GM12873 (cell line): ENCODE results near the gene USP32.

Source experiments
- TF ChIP-seq, protein P1 (sequence below): IDR thresholded peaks from 2 replicates; pipeline ENCODE4 v1.5.1; 2012; ENCODE audit warnings: low read depth, mild to moderate bottlenecking, moderate library complexity, low read length, control low read depth; ENCODE audit not compliant: insufficient read depth; ENCODE audit errors: missing control alignments

USP32 gene

DNA sequence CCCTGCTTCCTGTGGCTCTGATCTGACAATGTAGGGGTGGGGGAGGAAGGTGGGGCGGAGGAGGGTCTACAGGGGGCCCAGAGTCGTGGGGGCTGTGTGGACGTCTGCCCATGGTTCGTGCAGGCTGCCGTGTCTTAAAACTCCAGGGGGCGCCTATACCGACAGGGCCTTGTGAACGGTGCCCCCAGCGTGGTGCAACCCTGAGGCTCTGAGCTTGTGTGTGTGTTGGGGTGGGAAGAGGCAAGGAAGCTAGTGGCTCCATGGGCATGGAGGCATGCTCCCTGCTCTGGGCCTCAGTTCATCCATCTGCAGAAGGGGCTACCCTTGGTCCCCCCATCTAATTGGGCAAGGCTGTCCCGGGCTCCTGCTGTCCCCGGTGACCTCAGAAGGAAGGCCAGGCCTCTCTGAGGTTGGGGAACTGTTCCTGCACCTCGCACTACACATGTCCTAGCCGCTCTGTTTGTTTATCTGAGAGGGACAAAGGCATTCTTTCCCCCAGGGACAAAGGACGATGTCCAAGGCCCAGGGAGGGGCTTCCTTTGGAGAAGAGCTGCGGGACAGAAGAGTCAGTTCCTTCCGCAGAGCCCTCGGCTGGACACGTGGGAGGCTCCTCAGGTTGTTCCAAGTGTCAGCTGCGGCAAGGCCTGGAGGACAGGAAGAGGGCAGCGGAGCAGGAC lies 228.7 kb downstream of the USP32 start:
- TF ChIP-seq, protein P1, sequence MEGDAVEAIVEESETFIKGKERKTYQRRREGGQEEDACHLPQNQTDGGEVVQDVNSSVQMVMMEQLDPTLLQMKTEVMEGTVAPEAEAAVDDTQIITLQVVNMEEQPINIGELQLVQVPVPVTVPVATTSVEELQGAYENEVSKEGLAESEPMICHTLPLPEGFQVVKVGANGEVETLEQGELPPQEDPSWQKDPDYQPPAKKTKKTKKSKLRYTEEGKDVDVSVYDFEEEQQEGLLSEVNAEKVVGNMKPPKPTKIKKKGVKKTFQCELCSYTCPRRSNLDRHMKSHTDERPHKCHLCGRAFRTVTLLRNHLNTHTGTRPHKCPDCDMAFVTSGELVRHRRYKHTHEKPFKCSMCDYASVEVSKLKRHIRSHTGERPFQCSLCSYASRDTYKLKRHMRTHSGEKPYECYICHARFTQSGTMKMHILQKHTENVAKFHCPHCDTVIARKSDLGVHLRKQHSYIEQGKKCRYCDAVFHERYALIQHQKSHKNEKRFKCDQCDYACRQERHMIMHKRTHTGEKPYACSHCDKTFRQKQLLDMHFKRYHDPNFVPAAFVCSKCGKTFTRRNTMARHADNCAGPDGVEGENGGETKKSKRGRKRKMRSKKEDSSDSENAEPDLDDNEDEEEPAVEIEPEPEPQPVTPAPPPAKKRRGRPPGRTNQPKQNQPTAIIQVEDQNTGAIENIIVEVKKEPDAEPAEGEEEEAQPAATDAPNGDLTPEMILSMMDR: peak; percentile 15

DNA sequence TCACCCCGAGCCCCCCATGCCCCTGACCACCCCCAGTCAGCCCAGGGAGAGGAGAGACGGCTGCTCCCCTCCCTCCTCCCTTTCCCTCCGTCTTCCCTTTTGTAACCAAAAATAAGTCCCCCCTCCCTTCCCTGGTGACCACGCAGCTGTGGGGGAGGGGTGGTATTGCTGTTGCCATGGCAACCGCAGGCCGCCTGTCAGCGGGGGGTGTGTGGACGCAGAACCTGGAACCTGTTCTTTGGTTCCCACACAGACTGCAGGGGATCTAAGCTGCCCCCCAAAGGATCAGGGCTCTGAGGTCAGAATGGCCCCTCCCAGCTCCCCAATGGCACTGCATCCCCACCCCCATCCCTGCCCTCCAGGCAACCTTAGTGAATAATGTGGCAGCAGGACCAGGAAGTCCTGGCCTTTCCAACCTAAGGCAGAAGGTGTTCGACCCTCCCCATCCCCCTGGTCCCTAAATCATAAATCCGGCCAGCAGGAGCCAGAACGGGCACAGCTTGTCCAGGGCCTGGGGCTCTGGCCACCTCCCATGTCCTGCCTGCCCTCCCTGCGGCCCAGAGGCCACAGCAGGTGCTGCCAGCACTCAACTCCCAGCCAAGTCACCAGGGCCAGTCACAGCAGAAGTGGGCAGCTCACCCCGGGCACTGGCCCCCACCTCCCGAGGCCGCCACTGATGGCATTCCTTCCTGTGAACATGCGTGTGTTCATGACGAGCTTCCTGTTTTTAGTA lies 230.2 kb downstream of the USP32 start:
- TF ChIP-seq, protein P1: no peak

DNA sequence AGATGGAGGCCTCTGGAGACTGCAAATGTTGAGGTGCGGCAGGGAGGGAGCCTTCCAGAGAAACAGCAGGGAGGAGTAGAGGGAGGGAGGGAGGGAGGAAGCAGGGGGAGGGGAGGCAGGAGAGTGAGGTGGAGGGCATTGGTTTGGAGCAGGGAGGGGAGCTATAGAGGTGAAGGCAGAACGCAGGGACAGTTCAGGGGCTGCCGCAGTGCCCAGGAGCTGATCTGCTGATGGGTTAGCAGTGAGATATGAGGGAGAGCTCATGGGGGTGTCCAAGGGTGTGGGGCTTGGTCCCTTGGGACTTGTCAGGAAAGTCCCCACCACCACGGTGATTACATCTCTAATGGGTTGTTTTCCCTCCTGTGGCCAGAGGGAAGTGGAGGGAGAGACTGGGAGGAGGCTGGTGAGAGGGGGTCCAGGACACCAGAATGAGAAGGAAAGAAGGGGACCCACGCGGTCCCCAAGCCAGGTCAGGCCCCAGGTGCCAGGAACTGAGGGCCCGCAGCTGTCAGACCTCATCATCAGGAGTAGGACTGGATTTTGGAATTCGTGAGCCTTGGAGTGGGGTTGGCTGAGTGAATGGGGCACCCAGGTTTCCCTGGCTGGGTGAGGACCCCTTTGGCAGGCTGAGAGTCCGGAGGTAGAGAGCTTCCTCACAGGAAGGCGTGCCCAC lies 231.0 kb downstream of the USP32 start:
- TF ChIP-seq, protein P1: no peak

DNA sequence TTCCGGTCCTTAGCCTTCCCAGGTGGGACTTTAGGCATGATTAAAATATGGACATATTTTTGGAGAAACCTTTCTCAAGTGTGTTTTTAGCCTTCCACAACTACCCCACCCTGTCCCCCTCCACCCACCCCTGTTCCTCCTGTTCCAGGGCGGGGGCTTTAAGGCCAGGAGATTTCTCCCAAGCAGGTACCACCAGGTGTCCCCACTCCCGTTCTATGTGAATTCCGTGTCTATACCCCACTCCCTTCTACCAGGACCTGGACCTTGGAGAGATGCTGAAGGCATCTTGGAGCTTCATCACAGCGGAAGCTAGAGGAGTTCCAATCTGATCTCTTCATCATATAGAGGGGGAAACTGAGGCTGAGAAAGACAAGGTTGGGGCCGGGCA lies 232.5 kb downstream of the USP32 start:
- TF ChIP-seq, protein P1: no peak

DNA sequence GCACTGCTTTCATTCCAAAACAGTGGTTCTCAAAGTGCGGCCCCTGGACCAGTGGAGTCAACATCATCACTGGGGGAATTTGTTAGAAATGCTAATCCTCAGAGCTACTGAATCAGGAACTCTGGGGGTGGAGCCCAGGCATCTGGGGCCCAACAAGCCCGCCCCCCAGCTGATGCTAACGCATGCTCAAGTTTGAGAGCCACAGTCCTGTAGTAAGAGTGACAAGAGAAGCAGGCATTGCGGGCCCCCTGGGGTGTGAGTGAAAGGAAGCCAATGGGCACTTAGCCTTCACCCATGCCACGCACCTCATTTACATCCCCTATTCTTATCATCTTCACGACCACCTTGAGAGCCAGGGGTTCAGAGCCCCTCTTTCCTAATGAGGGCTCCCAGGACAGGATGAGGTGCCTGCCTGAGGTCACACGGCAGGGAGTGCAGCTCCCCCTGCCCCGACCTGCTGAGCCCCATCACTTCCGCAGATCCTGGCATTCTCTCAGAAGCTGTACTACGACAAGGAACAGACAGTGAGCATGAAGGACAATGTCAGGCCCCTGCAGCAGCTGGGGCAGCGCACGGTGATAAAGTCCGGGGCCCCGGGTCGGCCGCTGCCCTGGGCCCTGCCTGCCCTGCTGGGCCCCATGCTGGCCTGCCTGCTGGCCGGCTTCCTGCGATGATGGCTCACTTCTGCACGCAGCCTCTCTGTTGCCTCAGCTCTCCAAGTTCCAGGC lies 233.0 kb downstream of the USP32 start:
- TF ChIP-seq, protein P1: no peak

DNA sequence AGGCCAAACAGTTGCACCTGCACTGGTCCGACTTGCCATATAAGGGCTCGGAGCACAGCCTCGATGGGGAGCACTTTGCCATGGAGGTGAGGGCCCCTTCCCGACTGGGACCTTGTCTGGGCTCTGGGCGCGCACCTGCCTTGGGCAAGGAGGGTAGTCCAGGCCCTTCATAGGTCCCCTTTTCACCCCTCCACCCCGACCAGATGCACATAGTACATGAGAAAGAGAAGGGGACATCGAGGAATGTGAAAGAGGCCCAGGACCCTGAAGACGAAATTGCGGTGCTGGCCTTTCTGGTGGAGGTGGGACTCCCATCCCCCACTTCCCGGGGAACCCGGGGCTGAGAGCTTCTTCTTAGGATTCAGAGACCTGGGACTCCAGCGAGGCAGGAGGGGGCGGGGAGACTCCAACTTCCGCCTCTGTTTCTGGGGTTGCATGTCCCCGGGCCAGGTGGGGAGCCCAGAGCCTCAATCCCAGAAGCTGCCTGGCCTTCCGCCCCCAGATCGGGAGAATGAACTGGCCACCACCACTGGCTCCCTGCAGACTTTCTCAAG lies 234.4 kb downstream of the USP32 start:
- TF ChIP-seq, protein P1: no peak

DNA sequence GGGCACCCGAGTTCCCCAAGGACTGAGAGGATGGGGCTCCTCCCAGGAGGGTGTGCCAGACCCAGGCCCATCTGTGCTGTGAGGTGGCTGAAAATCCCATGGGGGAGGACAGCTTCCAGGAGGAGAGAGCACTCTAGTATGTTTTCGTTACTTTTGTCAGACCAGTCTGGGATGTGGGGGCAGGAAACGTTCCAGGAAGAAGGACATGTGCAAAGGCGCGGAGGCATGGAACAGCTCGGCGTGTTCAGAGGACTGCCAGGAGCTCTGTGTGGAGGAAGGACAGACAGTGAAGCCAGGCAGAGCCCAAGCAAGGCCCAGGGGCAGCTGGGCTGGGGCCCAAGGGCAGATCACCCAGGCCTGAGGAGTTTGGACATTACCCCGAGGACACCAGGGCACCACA lies 235.2 kb downstream of the USP32 start:
- TF ChIP-seq, protein P1: no peak
